HCT116 (cell line): ENCODE results near the gene ACTC1.

ENCODE experiments used
- CTCF ChIP-seq, 3 experiments: fragments of 200-600 bp in 1 of 3; sonication (generic) in 1 of 3; IDR thresholded peaks in 2 of 3; conservative IDR thresholded peaks in 1 of 3; 2 replicates each; pipeline ENCODE4 v1.5.1; 2012 to 2017; ENCODE audit warnings: low read depth in 2 of 3, low read length in 2 of 3, antibody characterized with exemption in 1 of 3, borderline replicate concordance in 1 of 3, control low read depth in 1 of 3, mild to moderate bottlenecking in 1 of 3, mixed read lengths in 1 of 3, mixed run types in 1 of 3, moderate library complexity in 1 of 3; ENCODE audit not compliant: insufficient read depth in 1 of 3
- POLR2A ChIP-seq: IDR thresholded peaks from 2 replicates; pipeline ENCODE4 v1.7.0; 2011; ENCODE audit warnings: borderline replicate concordance; ENCODE audit not compliant: insufficient read depth, insufficient read length; ENCODE audit errors: extremely low read depth
- POLR2AphosphoS5 ChIP-seq: IDR thresholded peaks from 2 replicates; pipeline ENCODE4 v1.6.1; 2011; ENCODE audit warnings: mild to moderate bottlenecking, low read depth, low read length, moderate library complexity
- ZFX ChIP-seq: fragments of 450-650 bp; IDR thresholded peaks from 2 replicates; pipeline ENCODE4 v1.6.1; 2017
- TF ChIP-seq, protein P1 (sequence below): IDR thresholded peaks from 2 replicates; pipeline ENCODE4 v1.6.1; 2012; ENCODE audit warnings: low read depth

DNA sequence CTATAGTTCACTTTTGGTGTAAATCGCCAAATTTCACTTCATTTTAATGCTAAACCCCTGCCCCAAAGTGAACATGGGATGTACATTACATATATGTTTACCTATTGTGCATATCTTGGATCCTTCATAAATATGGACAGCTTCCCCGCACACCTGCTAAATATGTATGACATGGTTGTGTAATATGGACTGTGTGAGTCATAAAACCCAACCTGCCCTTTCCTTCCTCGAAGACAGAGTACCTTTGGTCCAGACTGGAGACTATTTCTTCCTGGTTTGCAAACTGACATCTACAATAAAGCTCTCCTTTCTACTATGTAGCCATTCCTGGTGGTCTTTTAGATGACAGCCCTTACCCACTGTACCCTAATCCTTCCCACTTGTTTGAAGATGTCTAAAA lies 12.4 kb downstream of the ACTC1 start:
- TF ChIP-seq POLR2AphosphoS5 (no peak), CTCF (IDR thresholded peaks at IDR 0.05 in 2 of 3, conservative IDR thresholded peaks at IDR 0.05 in 1 of 3; ENCODE audit: borderline replicate concordance in 1 of 3, insufficient read depth in 1 of 3, low read depth in 2 of 3, low read length in 2 of 3) (no peak), ZFX (no peak), POLR2A (no peak)
- TF ChIP-seq, protein P1, sequence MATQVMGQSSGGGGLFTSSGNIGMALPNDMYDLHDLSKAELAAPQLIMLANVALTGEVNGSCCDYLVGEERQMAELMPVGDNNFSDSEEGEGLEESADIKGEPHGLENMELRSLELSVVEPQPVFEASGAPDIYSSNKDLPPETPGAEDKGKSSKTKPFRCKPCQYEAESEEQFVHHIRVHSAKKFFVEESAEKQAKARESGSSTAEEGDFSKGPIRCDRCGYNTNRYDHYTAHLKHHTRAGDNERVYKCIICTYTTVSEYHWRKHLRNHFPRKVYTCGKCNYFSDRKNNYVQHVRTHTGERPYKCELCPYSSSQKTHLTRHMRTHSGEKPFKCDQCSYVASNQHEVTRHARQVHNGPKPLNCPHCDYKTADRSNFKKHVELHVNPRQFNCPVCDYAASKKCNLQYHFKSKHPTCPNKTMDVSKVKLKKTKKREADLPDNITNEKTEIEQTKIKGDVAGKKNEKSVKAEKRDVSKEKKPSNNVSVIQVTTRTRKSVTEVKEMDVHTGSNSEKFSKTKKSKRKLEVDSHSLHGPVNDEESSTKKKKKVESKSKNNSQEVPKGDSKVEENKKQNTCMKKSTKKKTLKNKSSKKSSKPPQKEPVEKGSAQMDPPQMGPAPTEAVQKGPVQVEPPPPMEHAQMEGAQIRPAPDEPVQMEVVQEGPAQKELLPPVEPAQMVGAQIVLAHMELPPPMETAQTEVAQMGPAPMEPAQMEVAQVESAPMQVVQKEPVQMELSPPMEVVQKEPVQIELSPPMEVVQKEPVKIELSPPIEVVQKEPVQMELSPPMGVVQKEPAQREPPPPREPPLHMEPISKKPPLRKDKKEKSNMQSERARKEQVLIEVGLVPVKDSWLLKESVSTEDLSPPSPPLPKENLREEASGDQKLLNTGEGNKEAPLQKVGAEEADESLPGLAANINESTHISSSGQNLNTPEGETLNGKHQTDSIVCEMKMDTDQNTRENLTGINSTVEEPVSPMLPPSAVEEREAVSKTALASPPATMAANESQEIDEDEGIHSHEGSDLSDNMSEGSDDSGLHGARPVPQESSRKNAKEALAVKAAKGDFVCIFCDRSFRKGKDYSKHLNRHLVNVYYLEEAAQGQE = no peak
